ENCODE results near the gene SPRYD3. TPM values are rescaled to one million over a fixed set of nuclear protein-coding genes. Genes with fewer than 3 reads are reported as not detected.
"Not testable (repeated sequence)": the region's sequence is repeated elsewhere in the genome, so short reads cannot be mapped to it uniquely, and the experiment has no call there.

SPRYD3 gene
- polyA plus RNA-seq, 1 donor: 25.0 TPM

- not testable (repeated sequence) for H3K4me3 ChIP-seq (ENCODE audit: low read length); H3K36me3 ChIP-seq (ENCODE audit: control insufficient read depth, insufficient read depth, low read length); H3K27ac ChIP-seq (ENCODE audit: low read length); H3K9me3 ChIP-seq (ENCODE audit: control insufficient read depth, low read depth, low read length); DNase-seq
- no CpG with 5 or more reads among the region's 3 CpGs for WGBS (ENCODE audit: insufficient coverage, low lambda C conversion rate)
- H3K4me1 ChIP-seq (ENCODE audit: control insufficient read depth, insufficient read depth, low read length): peaks cover 36% of the 10 kb centered on the region
- H3K27me3 ChIP-seq (ENCODE audit: control insufficient read depth, insufficient read depth, low read length): peaks cover 14% of the 10 kb centered on the region
Observed at GRCh38 chr12:53095596-53095895, 16.4 kb upstream of the SPRYD3 start.

DNA sequence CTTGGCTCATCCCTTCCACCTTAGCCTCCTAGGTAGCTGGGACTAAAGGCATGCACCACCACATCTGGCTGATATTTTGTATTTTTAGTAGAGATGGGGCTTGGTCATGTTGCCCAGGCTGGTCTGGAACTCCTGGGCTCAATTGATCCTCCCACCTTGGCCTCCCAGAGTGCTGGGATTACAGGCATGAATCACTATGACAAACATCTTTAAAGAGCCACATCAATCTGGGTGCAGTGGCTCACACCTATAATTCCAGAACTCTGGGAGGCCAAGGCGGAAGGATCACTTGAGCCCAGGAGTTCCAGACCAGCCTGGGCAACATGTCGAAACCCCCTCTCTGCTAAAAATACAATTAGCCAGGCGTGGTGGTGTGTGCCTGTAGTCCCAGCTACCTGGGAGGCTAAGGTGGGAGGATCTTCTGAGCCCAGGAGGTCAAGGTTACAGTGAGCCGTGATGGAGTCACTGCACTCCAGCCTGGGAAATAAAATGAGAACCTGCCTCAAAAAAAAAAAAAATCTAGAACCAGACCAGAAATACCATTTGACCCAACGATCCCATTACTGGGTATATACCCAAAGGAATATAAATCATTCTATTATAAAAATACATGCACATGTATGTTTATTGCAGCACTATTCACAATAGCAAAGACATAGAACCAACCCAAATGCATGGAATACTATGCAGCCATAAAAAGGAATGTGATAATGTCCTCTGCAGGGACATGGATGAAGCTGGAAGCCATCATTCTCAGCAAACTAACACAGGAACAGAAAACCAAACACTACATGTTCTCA, 15.8 kb upstream of the SPRYD3 start:
- not testable (repeated sequence) for H3K36me3 ChIP-seq (ENCODE audit: control insufficient read depth, insufficient read depth, low read length); H3K4me3 ChIP-seq (ENCODE audit: low read length); DNase-seq; H3K27ac ChIP-seq (ENCODE audit: low read length); H3K9me3 ChIP-seq (ENCODE audit: control insufficient read depth, low read depth, low read length)
- WGBS (ENCODE audit: insufficient coverage, low lambda C conversion rate): no CpG with 5 or more reads among the region's 5 CpGs
- H3K27me3 ChIP-seq (ENCODE audit: control insufficient read depth, insufficient read depth, low read length): peaks cover 14% of the 10 kb centered on the region
- peaks cover 36% of the 10 kb centered on the region for H3K4me1 ChIP-seq (ENCODE audit: control insufficient read depth, insufficient read depth, low read length)

DNA sequence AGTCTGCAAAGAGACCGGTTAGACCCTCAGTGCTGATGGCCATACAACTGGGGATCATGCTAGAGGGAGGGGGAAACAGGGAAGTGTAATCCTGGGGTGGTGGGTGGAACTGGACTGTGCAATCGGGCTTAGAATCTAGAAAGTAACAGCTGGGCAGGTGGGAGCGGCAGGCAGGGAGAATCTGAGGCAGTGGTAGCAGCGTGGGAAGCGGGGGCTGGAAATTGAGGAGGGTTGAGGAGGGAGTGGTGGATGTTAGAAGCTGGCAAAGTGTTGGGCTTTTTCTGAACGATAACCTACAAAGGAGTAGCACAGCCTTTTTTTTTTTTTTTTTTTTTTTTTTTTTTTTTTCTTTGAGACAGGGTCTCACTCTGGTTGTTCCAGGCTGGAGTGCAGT, 15.2 kb upstream of the SPRYD3 start:
- Histone ChIP-seq H3K36me3 (ENCODE audit: control insufficient read depth, insufficient read depth, low read length) (no peaks in the 10 kb centered on the region), H3K27me3 (ENCODE audit: control insufficient read depth, insufficient read depth, low read length) (peaks cover 14% of the 10 kb centered on the region), H3K4me3 (ENCODE audit: low read length) (no peak overlapping the region), H3K4me1 (ENCODE audit: control insufficient read depth, insufficient read depth, low read length) (peaks cover 35% of the 10 kb centered on the region), H3K9me3 (ENCODE audit: control insufficient read depth, low read depth, low read length) (no peaks in the 10 kb centered on the region), H3K27ac (ENCODE audit: low read length) (peak overlapping the region; percentile 28)
- no peak for DNase-seq
- WGBS (ENCODE audit: insufficient coverage, low lambda C conversion rate): no CpG with 5 or more reads among the region's 6 CpGs

DNA sequence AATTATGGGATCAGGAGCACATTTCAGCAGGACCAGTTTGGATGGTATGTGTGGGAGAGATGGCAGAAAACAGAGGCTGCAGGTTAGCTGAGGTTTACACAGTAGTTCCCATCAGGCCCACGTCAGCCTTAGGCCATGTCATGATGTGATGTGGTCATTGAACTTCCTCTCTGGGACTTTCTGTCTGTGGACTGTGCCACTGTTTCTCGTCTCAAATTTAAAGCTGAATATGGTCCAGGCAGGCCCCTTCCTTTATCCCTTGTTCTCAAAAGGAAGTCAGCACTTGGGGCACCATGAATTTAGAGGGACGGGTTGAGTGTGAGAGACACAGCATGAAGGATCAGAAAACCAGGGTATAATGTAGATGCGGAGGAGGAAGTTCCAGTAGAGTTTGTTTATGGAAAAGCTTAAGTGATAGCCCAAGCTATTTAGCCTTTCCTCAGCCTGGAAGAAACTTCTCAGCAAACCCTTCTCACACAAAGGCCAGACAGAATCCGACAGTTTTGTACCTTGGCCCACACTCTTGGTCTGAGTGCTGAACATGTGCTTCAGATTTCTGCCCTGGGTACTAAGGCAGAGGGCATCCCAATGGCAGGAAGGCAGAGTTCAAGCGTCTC, 14.7 kb upstream of the SPRYD3 start:
- no CpG with 5 or more reads among the region's 6 CpGs for WGBS (ENCODE audit: insufficient coverage, low lambda C conversion rate)
- no peak overlapping the region for H3K4me3 ChIP-seq (ENCODE audit: low read length)
- peaks cover 30% of the 10 kb centered on the region for H3K4me1 ChIP-seq (ENCODE audit: control insufficient read depth, insufficient read depth, low read length)
- DNase-seq: no peak
- H3K36me3 ChIP-seq (ENCODE audit: control insufficient read depth, insufficient read depth, low read length): no peaks in the 10 kb centered on the region
- H3K9me3 ChIP-seq (ENCODE audit: control insufficient read depth, low read depth, low read length): no peaks in the 10 kb centered on the region
- peak overlapping the region; percentile 28 for H3K27ac ChIP-seq (ENCODE audit: low read length)
- H3K27me3 ChIP-seq (ENCODE audit: control insufficient read depth, insufficient read depth, low read length): peaks cover 14% of the 10 kb centered on the region

- Histone ChIP-seq H3K36me3 (ENCODE audit: control insufficient read depth, insufficient read depth, low read length) (no peaks in the 10 kb centered on the region), H3K4me1 (ENCODE audit: control insufficient read depth, insufficient read depth, low read length) (peaks cover 12% of the 10 kb centered on the region), H3K9me3 (ENCODE audit: control insufficient read depth, low read depth, low read length) (no peaks in the 10 kb centered on the region), H3K4me3 (ENCODE audit: low read length) (no peak overlapping the region), H3K27ac (ENCODE audit: low read length) (no peak overlapping the region), H3K27me3 (ENCODE audit: control insufficient read depth, insufficient read depth, low read length) (peaks cover 5% of the 10 kb centered on the region)
- no CpG with 5 or more reads among the region's 6 CpGs for WGBS (ENCODE audit: insufficient coverage, low lambda C conversion rate)
- DNase-seq: no peak
Observed at GRCh38 chr12:53091756-53092155, 12.6 kb upstream of the SPRYD3 start.

- DNase-seq: no peak
- Histone ChIP-seq H3K4me1 (ENCODE audit: control insufficient read depth, insufficient read depth, low read length) (peaks cover 2% of the 10 kb centered on the region), H3K27ac (ENCODE audit: low read length) (no peak overlapping the region), H3K4me3 (ENCODE audit: low read length) (no peak overlapping the region), H3K9me3 (ENCODE audit: control insufficient read depth, low read depth, low read length) (no peaks in the 10 kb centered on the region), H3K27me3 (ENCODE audit: control insufficient read depth, insufficient read depth, low read length) (no peaks in the 10 kb centered on the region), H3K36me3 (ENCODE audit: control insufficient read depth, insufficient read depth, low read length) (no peaks in the 10 kb centered on the region)
- WGBS (ENCODE audit: insufficient coverage, low lambda C conversion rate): no CpG with 5 or more reads among the region's 2 CpGs
Observed at GRCh38 chr12:53090554-53090953, 11.4 kb upstream of the SPRYD3 start.

- H3K9me3 ChIP-seq (ENCODE audit: control insufficient read depth, low read depth, low read length): no peaks in the 10 kb centered on the region
- no peak overlapping the region for H3K27ac ChIP-seq (ENCODE audit: low read length)
- H3K4me1 ChIP-seq (ENCODE audit: control insufficient read depth, insufficient read depth, low read length): peaks cover 2% of the 10 kb centered on the region
- no peaks in the 10 kb centered on the region for H3K36me3 ChIP-seq (ENCODE audit: control insufficient read depth, insufficient read depth, low read length)
- H3K27me3 ChIP-seq (ENCODE audit: control insufficient read depth, insufficient read depth, low read length): no peaks in the 10 kb centered on the region
- WGBS (ENCODE audit: insufficient coverage, low lambda C conversion rate): no CpG with 5 or more reads among the region's 6 CpGs
- H3K4me3 ChIP-seq (ENCODE audit: low read length): no peak overlapping the region
- DNase-seq: no peak
Observed at GRCh38 chr12:53090105-53090504, 10.9 kb upstream of the SPRYD3 start.

- no peak overlapping the region for H3K4me3 ChIP-seq (ENCODE audit: low read length)
- no CpG with 5 or more reads among the region's 3 CpGs for WGBS (ENCODE audit: insufficient coverage, low lambda C conversion rate)
- DNase-seq: no peak
Observed at GRCh38 chr12:53086361-53086760, 7.2 kb upstream of the SPRYD3 start.

DNA sequence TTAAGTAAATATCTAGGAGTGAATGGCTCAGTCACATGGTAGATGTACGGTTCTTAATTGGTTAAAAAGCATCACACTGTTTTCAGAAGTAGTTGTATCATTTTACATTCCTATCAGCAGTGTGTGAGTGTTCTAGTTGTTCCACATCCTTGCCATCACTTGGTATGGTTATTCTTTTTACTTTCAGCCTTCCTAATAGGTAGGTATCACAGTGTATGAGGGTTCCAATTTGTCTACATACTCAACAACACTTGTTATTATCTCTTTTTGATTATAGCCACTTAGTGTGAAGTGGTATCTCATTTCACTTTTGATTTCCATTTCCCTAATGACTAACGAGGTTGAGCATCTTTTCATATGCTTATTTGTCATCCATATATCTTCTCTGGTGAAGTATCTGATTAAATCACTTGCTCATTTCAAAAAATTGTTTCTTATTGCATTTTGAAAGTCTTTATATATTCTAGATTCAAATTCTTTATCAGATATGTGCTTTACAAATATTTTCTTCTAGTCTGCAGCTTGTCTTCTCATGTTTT, 3.5 kb upstream of the SPRYD3 start:
- Histone ChIP-seq H3K9me3 (ENCODE audit: control insufficient read depth, low read depth, low read length) (no peaks in the 10 kb centered on the region), H3K36me3 (ENCODE audit: control insufficient read depth, insufficient read depth, low read length) (no peaks in the 10 kb centered on the region), H3K27me3 (ENCODE audit: control insufficient read depth, insufficient read depth, low read length) (no peaks in the 10 kb centered on the region), H3K4me3 (ENCODE audit: low read length) (no peak overlapping the region), H3K27ac (ENCODE audit: low read length) (no peak overlapping the region), H3K4me1 (ENCODE audit: control insufficient read depth, insufficient read depth, low read length) (no peaks in the 10 kb centered on the region)
- WGBS (ENCODE audit: insufficient coverage, low lambda C conversion rate): 92% methylated on average over 1 of the region's 2 CpGs
- no peak for DNase-seq

More at GRCh38 chr12:53086361-53086760, 7.2 kb upstream of the SPRYD3 start:
- Histone ChIP-seq H3K9me3 (ENCODE audit: control insufficient read depth, low read depth, low read length) (no peaks in the 10 kb centered on the region), H3K36me3 (ENCODE audit: control insufficient read depth, insufficient read depth, low read length) (no peaks in the 10 kb centered on the region), H3K27me3 (ENCODE audit: control insufficient read depth, insufficient read depth, low read length) (no peaks in the 10 kb centered on the region), H3K4me1 (ENCODE audit: control insufficient read depth, insufficient read depth, low read length) (no peaks in the 10 kb centered on the region), H3K27ac (ENCODE audit: low read length) (no peak overlapping the region)

- DNase-seq: no peak
- no peaks in the 10 kb centered on the region for H3K4me1 ChIP-seq (ENCODE audit: control insufficient read depth, insufficient read depth, low read length)
- WGBS (ENCODE audit: insufficient coverage, low lambda C conversion rate): no CpG with 5 or more reads among the region's 25 CpGs
- H3K36me3 ChIP-seq (ENCODE audit: control insufficient read depth, insufficient read depth, low read length): peaks cover 33% of the 10 kb centered on the region
- peak overlapping the region; percentile 78 for H3K4me3 ChIP-seq (ENCODE audit: low read length)
- H3K27me3 ChIP-seq (ENCODE audit: control insufficient read depth, insufficient read depth, low read length): no peaks in the 10 kb centered on the region
- no peaks in the 10 kb centered on the region for H3K9me3 ChIP-seq (ENCODE audit: control insufficient read depth, low read depth, low read length)
- H3K27ac ChIP-seq (ENCODE audit: low read length): peak overlapping the region; percentile 88
Observed at GRCh38 chr12:53078425-53079225, 565 bp downstream of the SPRYD3 start.

All from large intestine (tissue), 3 donors.